IPS-NIHi7 (cell line): ENCODE measurements around the gene RDH14.

Experiments
- DNase-seq: peaks from one replicate; pipeline ENCODE4 v3.0.0; 2012; ENCODE audit warnings: mixed read lengths; ENCODE audit errors: extremely low spot score

Gene RDH14

DNA sequence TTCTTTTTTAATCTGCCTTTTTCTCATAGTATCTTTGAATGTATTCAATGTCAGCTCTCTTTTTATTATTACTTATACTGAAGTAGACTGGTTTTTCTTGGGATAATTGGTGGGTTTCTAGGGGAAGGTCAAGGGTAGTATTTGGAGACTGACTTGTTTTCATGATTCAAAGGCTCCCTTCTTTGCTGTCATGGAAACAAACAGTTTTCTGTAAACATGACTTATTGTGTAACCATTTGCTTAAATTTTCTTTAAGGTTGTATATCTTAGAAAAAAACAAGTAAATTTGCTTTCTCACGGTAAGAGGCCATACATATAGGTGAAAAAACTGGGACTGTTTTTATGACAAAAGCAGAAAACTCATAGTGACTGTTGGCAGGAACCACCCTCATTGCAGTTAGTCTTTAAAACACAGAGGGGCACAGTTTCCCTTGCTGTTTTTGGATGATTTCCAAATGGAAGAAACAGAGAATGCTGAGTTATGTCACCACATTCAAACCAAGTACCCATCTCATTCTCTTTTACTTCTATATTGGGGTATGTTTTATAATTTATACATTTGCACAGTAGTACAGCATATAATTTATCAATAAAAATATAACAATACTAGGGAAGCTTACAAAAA is 5.8 kb upstream of the RDH14 start:
- no peak for DNase-seq

DNA sequence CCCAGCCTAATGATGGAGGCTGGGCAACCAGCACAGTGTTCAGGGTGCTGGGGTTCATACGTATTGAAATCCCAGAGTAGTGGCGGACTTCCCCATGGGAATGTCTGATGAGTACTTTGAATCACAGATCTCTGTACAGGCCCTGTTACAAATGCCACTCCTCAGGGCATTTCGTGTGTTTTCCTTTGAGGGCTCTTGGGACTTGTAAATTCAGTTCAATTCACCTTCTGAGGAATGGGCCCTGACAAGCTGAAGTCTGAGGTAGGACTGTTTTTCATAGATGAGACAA is 288 bp upstream of the RDH14 start:
- no peak for DNase-seq

DNA sequence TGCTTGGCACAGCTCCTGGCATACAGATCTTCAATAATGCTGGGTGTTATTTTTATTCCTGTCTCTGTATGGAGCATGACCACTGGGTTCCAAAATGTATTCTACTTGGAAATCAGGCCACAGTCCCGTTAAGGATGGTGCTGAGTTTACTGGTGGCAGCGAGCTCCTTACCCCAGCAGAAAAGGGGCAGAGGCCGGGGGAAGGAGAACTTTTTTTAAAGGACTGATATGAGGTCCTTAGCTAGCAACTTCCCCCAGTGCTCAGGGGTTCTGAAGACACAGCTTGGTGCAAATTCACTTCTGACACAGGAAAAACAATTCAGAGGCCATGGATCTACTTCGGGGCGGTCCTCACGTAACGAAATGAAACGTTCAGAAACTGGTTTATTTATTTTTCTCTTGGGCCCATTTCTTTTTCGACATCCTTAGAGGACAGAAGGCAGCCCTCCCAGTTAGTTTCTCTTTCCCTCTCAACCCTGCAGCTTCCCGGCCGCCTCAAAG is 872 bp downstream of the RDH14 start:
- DNase-seq: no peak

- no peak for DNase-seq
These were observed 2.0 kb downstream of the RDH14 start for GRCh38 chr2:18558458-18558857.

GRCh38 chr2:18557121-18557520 is 3.3 kb downstream of the RDH14 start:
- DNase-seq: no peak

DNA sequence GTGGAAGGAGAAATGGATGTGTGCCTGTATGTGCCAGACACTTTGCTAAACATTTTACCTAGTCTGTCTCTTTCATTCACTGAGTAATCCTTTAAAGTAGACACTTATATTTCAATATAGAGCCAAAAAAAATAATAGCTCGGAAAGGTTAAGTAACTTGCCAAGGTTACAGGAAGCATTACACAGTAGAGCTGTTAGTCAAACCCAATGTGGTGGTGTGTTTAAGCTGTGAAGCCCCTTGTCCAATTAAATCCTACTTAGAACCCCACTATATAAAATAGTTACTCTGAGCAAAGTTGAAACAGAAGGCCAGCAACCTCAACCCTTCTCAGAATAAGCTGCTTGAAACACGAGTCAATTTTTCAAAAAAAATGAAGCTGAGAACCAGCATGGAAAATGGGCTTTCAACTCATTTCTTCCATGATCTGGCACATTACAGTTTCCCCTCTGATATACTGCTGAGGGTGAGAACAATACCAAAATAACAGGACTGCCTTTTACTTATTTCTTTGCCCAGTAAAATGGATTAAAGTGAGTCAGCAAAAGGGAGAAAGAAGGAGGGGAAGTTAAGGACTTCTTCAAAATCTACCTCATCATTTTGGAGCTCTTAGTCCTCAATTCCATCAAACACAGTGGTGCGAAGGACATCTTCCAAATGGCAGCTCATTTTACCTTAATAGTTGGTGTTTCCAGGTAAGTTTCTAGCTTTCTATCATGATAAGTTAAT is 7.9 kb downstream of the RDH14 start:
- no peak for DNase-seq

DNA sequence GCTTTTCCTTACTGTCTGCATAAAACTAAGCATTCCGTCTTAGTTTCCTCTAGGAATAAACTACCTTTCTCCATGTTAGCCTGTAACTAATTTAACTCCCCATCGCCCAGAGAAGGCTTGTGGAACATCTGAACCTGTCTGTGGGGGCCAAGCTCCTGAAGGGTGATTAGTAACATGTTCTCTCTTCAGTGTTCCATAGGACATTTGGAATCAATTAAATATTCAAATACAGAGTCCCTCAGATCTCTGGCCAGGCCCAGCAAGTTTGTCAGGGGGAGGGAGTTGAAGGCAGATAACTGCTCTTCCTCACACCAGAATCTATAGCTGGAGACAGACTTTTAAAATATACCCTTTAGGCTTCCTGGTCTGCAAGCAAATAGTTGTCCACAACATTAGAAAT is 8.8 kb downstream of the RDH14 start:
- no peak for DNase-seq

DNA sequence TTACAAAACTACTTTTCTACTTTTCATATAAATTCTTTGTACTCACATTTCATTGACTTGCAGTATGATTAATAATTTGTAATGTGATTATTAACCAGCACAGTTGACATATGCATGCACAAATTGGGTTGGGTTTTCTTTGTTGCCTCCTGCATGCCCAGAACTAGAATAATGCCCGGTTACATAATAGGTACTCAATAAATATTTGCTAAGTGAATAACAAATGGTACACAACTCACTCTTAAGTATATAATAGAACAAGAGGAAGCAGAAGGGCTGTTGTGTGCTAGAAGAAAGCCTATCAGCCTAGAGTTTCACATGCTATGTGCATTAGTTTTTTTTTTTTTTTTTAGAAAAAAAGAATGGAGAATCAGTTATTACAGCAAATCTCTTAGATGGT is 9.3 kb downstream of the RDH14 start:
- no peak for DNase-seq

DNA sequence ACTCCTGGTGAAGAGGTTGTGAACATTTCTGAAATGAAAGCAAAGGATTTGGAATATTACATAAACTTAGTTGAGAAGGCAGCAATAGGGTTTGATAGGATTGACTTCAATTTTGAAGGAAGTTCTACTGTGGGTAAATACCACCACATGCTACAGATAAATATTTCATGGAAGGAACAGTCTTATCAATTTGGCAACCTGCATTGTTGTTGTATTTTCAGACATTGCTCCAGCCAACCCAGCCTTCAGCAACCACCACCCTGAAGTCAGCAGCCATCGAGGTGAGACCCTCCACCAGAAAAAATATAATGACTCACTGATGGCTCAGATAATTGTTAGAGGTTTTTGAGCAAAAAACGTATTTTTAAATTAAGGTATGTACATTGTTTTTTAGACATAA is 10.0 kb downstream of the RDH14 start:
- no peak for DNase-seq

- no peak for DNase-seq
These were observed 11.4 kb downstream of the RDH14 start for GRCh38 chr2:18549083-18549482.

GRCh38 chr2:18548621-18549020 is 11.8 kb downstream of the RDH14 start:
- DNase-seq: no peak

DNA sequence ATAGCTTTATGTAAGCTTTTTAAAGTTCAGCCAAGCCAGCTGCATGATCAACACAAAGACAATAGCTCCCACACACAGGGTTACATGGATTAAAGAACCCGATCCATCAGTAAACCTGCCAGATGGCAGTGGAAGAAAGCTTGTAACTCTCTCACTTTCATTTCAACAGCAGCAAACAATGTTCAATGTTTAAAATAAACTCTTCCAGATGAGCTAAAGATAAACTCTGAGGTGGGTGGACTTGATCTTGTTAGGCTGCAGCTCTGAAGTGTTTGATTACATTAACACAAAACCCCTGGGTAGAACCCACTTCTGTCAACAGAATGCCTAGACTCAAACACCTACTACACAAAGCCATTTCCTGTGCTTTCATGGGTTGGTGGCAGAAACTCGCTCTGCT is 13.9 kb downstream of the RDH14 start:
- DNase-seq: no peak

- DNase-seq: no peak
These were observed 15.1 kb downstream of the RDH14 start for GRCh38 chr2:18545384-18545783.

- no peak for DNase-seq
These were observed 16.3 kb downstream of the RDH14 start for GRCh38 chr2:18544171-18544570.

GRCh38 chr2:18540872-18541271 is 19.6 kb downstream of the RDH14 start:
- DNase-seq: no peak

GRCh38 chr2:18536697-18537096 is 23.8 kb downstream of the RDH14 start:
- no peak for DNase-seq

- DNase-seq: no peak
These were observed 24.4 kb downstream of the RDH14 start for GRCh38 chr2:18536100-18536499.

DNA sequence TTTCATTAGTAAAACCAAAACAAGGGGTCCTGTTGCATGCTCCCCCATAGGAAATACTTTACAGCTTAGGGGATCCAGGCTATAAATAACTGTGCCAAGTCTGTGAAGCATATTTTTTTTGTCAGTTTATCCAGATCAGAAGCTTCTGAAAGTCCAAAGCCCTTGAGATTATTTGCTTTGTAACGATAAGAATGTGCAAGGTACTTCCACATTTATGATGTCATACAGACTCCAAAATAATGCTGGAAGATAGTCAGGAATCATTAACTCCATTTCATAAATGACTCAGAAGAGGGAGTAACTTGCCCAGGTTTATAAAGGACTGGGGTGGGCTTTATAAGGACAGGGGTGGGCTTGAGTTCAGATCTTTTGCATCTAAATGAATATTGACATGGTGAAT is 29.3 kb downstream of the RDH14 start:
- DNase-seq: no peak

GRCh38 chr2:18527822-18528221 is 32.6 kb downstream of the RDH14 start:
- DNase-seq: no peak

DNA sequence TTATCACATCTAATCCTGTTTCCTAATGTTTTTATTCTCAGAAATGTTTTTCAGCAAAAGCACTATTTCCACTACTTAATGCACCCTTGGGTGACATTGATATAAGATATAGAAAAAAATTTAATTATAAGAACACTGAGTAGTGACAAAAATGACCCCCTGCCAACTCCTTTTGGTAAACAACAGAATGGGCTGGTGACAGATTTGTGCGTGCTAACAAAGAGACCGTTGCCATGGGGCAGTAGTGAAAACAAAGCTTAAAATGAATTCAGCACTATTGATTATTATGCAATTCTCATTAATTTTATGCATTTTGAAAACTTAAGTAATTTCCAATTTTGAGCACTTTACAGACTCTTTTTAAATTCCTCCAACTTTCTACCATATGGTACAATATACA is 33.1 kb downstream of the RDH14 start:
- no peak for DNase-seq

- DNase-seq: no peak
These were observed 34.0 kb downstream of the RDH14 start for GRCh38 chr2:18526429-18526828.

DNA sequence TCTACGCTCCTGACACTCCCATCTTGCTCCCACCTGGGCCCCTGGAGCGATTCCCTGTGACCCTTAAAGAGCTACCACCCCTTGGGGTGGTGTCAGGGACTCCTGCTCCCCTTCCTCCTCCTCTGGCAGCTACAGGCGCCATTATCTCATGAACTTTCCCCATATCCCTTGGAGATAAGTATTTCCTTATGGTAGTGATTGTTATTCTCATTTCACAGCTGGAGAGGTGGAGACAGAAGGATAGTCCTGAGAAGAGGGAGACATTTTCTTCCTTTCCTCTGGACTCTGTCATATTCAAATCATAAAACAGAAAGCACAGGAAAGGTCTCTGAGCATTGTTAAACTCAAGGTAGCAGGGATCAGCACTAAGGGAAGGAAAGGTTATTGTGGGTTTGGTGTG is 34.6 kb downstream of the RDH14 start:
- no peak for DNase-seq

DNA sequence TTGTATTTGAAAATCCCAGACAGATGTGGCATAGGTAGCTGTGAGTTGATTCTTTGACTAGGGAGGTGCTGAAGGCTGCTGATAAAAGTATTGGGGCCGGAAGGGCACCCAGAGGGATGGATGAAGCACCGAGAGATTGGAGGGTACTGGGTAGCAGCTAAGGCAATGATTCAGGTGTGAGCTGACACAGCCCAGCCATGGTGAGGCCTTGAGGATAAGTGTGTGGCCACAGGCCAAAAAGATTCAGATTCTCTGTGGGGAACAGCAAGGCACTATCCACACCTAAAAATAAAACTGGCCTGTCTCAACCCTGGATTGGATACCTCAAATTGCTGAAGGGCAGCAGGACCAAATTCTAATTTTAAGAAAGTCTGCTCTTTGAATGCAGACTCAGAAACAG is 35.2 kb downstream of the RDH14 start:
- DNase-seq: no peak
